ENCODE results near the gene RPL19.
"Not testable (repeated sequence)": the region's sequence is repeated elsewhere in the genome, so short reads cannot be mapped to it uniquely, and the experiment has no call there.

RPL19 gene

GRCh38 chr17:39225959-39226683, 26.0 kb downstream of the RPL19 start:
- DNase-seq, result peak; percentile 71

- no peak for DNase-seq
These were observed 27.4 kb downstream of the RPL19 start for GRCh38 chr17:39227364-39227919.

- DNase-seq, result no peak
These were observed 29.3 kb downstream of the RPL19 start for GRCh38 chr17:39229274-39229913.

GRCh38 chr17:39230361-39230760, 30.3 kb downstream of the RPL19 start:
- DNase-seq, result no peak

GRCh38 chr17:39231091-39231561, 31.0 kb downstream of the RPL19 start:
- peak; percentile 42 for DNase-seq

GRCh38 chr17:39231591-39232551, 31.8 kb downstream of the RPL19 start:
- DNase-seq, result peak; percentile 78

- DNase-seq, result peak; percentile 62
These were observed 35.7 kb downstream of the RPL19 start for GRCh38 chr17:39235555-39236449.

GRCh38 chr17:39236450-39236927, 36.4 kb downstream of the RPL19 start:
- DNase-seq, result no peak

GRCh38 chr17:39236981-39237441, 36.9 kb downstream of the RPL19 start:
- no peak for DNase-seq

GRCh38 chr17:39237586-39237985, 37.5 kb downstream of the RPL19 start:
- DNase-seq, result no peak

- DNase-seq, result no peak
These were observed 38.4 kb downstream of the RPL19 start for GRCh38 chr17:39238311-39238972.

GRCh38 chr17:39239640-39240314, 39.7 kb downstream of the RPL19 start:
- peak; percentile 45 for DNase-seq

GRCh38 chr17:39240631-39241030, 40.5 kb downstream of the RPL19 start:
- DNase-seq, result no peak

- no peak for DNase-seq
These were observed 43.1 kb downstream of the RPL19 start for GRCh38 chr17:39243155-39243554.

GRCh38 chr17:39244016-39244599, 44.0 kb downstream of the RPL19 start:
- peak; percentile 45 for DNase-seq

- DNase-seq, result peak; percentile 85
These were observed 44.8 kb downstream of the RPL19 start for GRCh38 chr17:39244600-39245570.

GRCh38 chr17:39246274-39246673, 46.2 kb downstream of the RPL19 start:
- no peak for DNase-seq

- DNase-seq, result not testable (repeated sequence)
These were observed 50.0 kb downstream of the RPL19 start for GRCh38 chr17:39250076-39250475.

GRCh38 chr17:39251997-39252396, 51.9 kb downstream of the RPL19 start:
- DNase-seq, result no peak

Measured in retina (tissue), 1 donor.